Liver (tissue), 9 donors: ENCODE data around the gene SPDEF. TPM values are rescaled to one million over a fixed set of nuclear protein-coding genes. Genes with fewer than 3 reads are reported as not detected.

Source experiments
- DNase-seq: peaks from one replicate; pipeline ENCODE4 v3.0.0-alpha.2; 2017; ENCODE audit warnings: low spot score
- H3K27ac ChIP-seq, 2 donors: one replicate each; pipeline ENCODE4 v1.7.0; 2013; ENCODE audit warnings: inconsistent platforms in 2 of 2, low read length in 2 of 2, control low read depth in 1 of 2, low read depth in 1 of 2, mild to moderate bottlenecking in 1 of 2
- H3K27me3 ChIP-seq, 4 donors: one replicate each; pipeline versions ENCODE4 v1.6.1 to v1.7.0; 2013; ENCODE audit warnings: low read length in 3 of 4, inconsistent platforms in 1 of 4, mild to moderate bottlenecking in 1 of 4, moderate library complexity in 1 of 4; ENCODE audit not compliant: control insufficient read depth in 4 of 4, insufficient read depth in 4 of 4
- H3K36me3 ChIP-seq, 4 donors: one replicate each; pipeline versions ENCODE4 v1.6.1 to v1.7.0; 2013; ENCODE audit warnings: low read length in 3 of 4, mild to moderate bottlenecking in 3 of 4, low read depth in 1 of 4, moderate library complexity in 1 of 4; ENCODE audit not compliant: control insufficient read depth in 4 of 4, insufficient read depth in 3 of 4
- H3K4me1 ChIP-seq, 4 donors: one replicate each; pipeline versions ENCODE4 v1.6.1 to v1.7.0; 2013; ENCODE audit warnings: low read length in 3 of 4, mild to moderate bottlenecking in 3 of 4, moderate library complexity in 1 of 4; ENCODE audit not compliant: control insufficient read depth in 4 of 4, insufficient read depth in 4 of 4
- H3K4me3 ChIP-seq, 3 donors: one replicate each; pipeline versions ENCODE4 v1.6.1 to v1.7.0; 2013; ENCODE audit warnings: low read length in 3 of 3, control low read depth in 1 of 3, low read depth in 1 of 3, mild to moderate bottlenecking in 1 of 3
- H3K9ac ChIP-seq, 2 donors: one replicate each; pipeline ENCODE4 v1.7.0; 2013; ENCODE audit warnings: low read length in 2 of 2, mild to moderate bottlenecking in 2 of 2, moderate library complexity in 2 of 2, control low read depth in 1 of 2, low read depth in 1 of 2
- H3K9me3 ChIP-seq, 4 donors: one replicate each; pipeline versions ENCODE4 v1.6.1 to v1.7.0; 2013; ENCODE audit warnings: low read length in 3 of 4; ENCODE audit not compliant: control insufficient read depth in 4 of 4
- EGR1 ChIP-seq, 2 donors: IDR thresholded peaks; 2 replicates each; pipeline ENCODE4 v1.6.1; 2016 to 2018; ENCODE audit warnings: antibody characterized with exemption in 2 of 2, low read depth in 2 of 2
- FOXA1 ChIP-seq: IDR thresholded peaks from 2 replicates; pipeline ENCODE4 v1.6.1; 2016; ENCODE audit warnings: antibody characterized with exemption
- FOXA2 ChIP-seq: IDR thresholded peaks from 2 replicates; pipeline ENCODE4 v1.6.1; 2016; ENCODE audit warnings: antibody characterized with exemption
- HNF4A ChIP-seq, 2 donors: conservative IDR thresholded peaks; 2 replicates each; pipeline ENCODE4 v1.6.1; 2016; ENCODE audit warnings: antibody characterized with exemption in 2 of 2, mild to moderate bottlenecking in 2 of 2
- HNF4G ChIP-seq: IDR thresholded peaks from 2 replicates; pipeline ENCODE4 v1.6.1; 2016; ENCODE audit warnings: antibody characterized with exemption
- MAX ChIP-seq: IDR thresholded peaks from 2 replicates; pipeline ENCODE4 v1.6.1; 2016; ENCODE audit warnings: antibody characterized with exemption
- NR2F2 ChIP-seq: IDR thresholded peaks from 2 replicates; pipeline ENCODE4 v1.6.1; 2016; ENCODE audit warnings: antibody characterized with exemption
- REST ChIP-seq: IDR thresholded peaks from 2 replicates; pipeline ENCODE4 v1.6.1; 2016; ENCODE audit warnings: antibody characterized with exemption, mild to moderate bottlenecking
- RXRA ChIP-seq, 2 donors: IDR thresholded peaks; 2 replicates each; pipeline ENCODE4 v1.6.1; 2017 to 2018; ENCODE audit warnings: antibody characterized with exemption in 2 of 2, mild to moderate bottlenecking in 1 of 2
- SP1 ChIP-seq: IDR thresholded peaks from 2 replicates; pipeline ENCODE4 v1.6.1; 2018; ENCODE audit warnings: antibody characterized with exemption, mild to moderate bottlenecking
- TAF1 ChIP-seq: conservative IDR thresholded peaks from 2 replicates; pipeline ENCODE4 v1.6.1; 2016; ENCODE audit warnings: antibody characterized with exemption, mild to moderate bottlenecking
- YY1 ChIP-seq: IDR thresholded peaks from 2 replicates; pipeline ENCODE4 v1.6.1; 2016; ENCODE audit warnings: antibody characterized with exemption, mild to moderate bottlenecking
- WGBS: extraction: QIAGEN DNeasy Blood & Tissue Kit; methylation state at CpG from one replicate; pipeline ENCODE4 v1.1.7; 2013; 5-methylcytosine and 5-hydroxymethylcytosine counted together
- polyA plus RNA-seq, 2 donors: library from polyadenylated mRNA; stranded (reverse) in 1 of 2; unstranded in 1 of 2; fragments of 200-250 nt in 1 of 2; fragments of >200 nt in 1 of 2; fragmentation: Nextera tagmentation in 1 of 2; extraction: Ambion mirVana in 1 of 2; gene quantifications; one replicate each; pipeline versions ENCODE4 v1.2.1 to v1.2.3, GENCODE V29; 2013 to 2015
- total RNA-seq, 2 donors: library from RNA; depleted of rRNA; stranded (reverse); fragments of >200 nt; gene quantifications; one replicate each; pipeline ENCODE4 v1.2.3, GENCODE V29; 2014
- TF ChIP-seq, protein P1 (sequence below): IDR thresholded peaks from 2 replicates; pipeline ENCODE4 v1.6.1; 2016; ENCODE audit warnings: antibody characterized with exemption
- TF ChIP-seq, protein P2 (sequence below): IDR thresholded peaks from 2 replicates; pipeline ENCODE4 v1.6.1; 2016; ENCODE audit warnings: antibody characterized with exemption
- TF ChIP-seq, protein P3 (sequence below): fragments of 150-350 bp; IDR thresholded peaks from 2 replicates; pipeline ENCODE4 v1.5.1; 2017; ENCODE audit warnings: improper control_type of control experiment, low read depth, low read length; ENCODE audit not compliant: missing input control
- donor health status: healthy.
- donor health status: healthy.
- donor health status: healthy.
- donor health status: healthy.
- donor health status: healthy.

The SPDEF gene
- total and polyA plus RNA-seq, 4 donors = 0.05 to 0.09 TPM; not detected in 2

GRCh38 chr6:34518669-34519365 is 37.3 kb downstream of the SPDEF start (continued):
- TF ChIP-seq MAX (no peak), HNF4G (no peak), NR2F2 (no peak), YY1 (no peak), TAF1 (no peak)

- Histone ChIP-seq H3K4me1 (no peaks in the 10 kb centered on the region), H3K4me3 (no peak overlapping the region), H3K36me3 (no peaks in the 10 kb centered on the region), H3K27ac (no peak overlapping the region), H3K27me3 (no peaks in the 10 kb centered on the region), H3K9ac (no peak overlapping the region), H3K9me3 (no peaks in the 10 kb centered on the region)
- DNase-seq = no peak
- 88% methylated on average over 8 of the region's 8 CpGs for WGBS
- TF ChIP-seq TAF1 (no peak), NR2F2 (no peak), EGR1 (IDR thresholded peaks at IDR 0.05; ENCODE audit: low read depth in 2 of 2) (no peak), HNF4G (no peak), FOXA2 (no peak), SP1 (no peak), RXRA (IDR thresholded peaks at IDR 0.05) (no peak), FOXA1 (no peak), HNF4A (conservative IDR thresholded peaks at IDR 0.05) (no peak), REST (no peak)
- TF ChIP-seq, protein P1, sequence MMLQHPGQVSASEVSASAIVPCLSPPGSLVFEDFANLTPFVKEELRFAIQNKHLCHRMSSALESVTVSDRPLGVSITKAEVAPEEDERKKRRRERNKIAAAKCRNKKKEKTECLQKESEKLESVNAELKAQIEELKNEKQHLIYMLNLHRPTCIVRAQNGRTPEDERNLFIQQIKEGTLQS = no peak
- TF ChIP-seq, protein P2, sequence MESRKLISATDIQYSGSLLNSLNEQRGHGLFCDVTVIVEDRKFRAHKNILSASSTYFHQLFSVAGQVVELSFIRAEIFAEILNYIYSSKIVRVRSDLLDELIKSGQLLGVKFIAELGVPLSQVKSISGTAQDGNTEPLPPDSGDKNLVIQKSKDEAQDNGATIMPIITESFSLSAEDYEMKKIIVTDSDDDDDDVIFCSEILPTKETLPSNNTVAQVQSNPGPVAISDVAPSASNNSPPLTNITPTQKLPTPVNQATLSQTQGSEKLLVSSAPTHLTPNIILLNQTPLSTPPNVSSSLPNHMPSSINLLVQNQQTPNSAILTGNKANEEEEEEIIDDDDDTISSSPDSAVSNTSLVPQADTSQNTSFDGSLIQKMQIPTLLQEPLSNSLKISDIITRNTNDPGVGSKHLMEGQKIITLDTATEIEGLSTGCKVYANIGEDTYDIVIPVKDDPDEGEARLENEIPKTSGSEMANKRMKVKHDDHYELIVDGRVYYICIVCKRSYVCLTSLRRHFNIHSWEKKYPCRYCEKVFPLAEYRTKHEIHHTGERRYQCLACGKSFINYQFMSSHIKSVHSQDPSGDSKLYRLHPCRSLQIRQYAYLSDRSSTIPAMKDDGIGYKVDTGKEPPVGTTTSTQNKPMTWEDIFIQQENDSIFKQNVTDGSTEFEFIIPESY = no peak
- TF ChIP-seq, protein P3, sequence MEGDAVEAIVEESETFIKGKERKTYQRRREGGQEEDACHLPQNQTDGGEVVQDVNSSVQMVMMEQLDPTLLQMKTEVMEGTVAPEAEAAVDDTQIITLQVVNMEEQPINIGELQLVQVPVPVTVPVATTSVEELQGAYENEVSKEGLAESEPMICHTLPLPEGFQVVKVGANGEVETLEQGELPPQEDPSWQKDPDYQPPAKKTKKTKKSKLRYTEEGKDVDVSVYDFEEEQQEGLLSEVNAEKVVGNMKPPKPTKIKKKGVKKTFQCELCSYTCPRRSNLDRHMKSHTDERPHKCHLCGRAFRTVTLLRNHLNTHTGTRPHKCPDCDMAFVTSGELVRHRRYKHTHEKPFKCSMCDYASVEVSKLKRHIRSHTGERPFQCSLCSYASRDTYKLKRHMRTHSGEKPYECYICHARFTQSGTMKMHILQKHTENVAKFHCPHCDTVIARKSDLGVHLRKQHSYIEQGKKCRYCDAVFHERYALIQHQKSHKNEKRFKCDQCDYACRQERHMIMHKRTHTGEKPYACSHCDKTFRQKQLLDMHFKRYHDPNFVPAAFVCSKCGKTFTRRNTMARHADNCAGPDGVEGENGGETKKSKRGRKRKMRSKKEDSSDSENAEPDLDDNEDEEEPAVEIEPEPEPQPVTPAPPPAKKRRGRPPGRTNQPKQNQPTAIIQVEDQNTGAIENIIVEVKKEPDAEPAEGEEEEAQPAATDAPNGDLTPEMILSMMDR = no peak
Observed at GRCh38 chr6:34517966-34518365, 38.2 kb downstream of the SPDEF start.
